Caco-2 (cell line): ENCODE measurements around the gene PDE4D. TPM values are rescaled to one million over a fixed set of nuclear protein-coding genes. Genes with fewer than 3 reads are reported as not detected.
"Not testable (repeated sequence)": the region's sequence is repeated elsewhere in the genome, so short reads cannot be mapped to it uniquely, and the experiment has no call there.

Experiments used
- BruUV-seq: library from RNA; stranded (reverse); fragments of 400-500 nt; replicated peaks from 2 replicates; lab custom pipeline; 2021; lab: Mats Ljungman, UMichigan
- CTCF ChIA-PET: fragments of 300-600 bp; sonication (Branson Sonifier 250); formaldehyde crosslinking; loops from one replicate; lab custom pipeline; 2022; ENCODE audit warnings: antibody characterized with exemption; lab: Charles Lee
- POLR2A ChIA-PET: fragments of 300-600 bp; sonication (Branson Sonifier 250); formaldehyde crosslinking; loops from one replicate; lab custom pipeline; 2022; ENCODE audit warnings: antibody characterized with exemption; lab: Charles Lee
- DNase-seq, 2 experiments: peaks; one replicate each; pipeline versions ENCODE4 v3.0.0 to v3.0.0-alpha.2; 2020 to 2022
- H3K27me3 ChIP-seq: replicated peaks from 2 replicates; pipeline ENCODE4 v1.6.0; 2011; ENCODE audit warnings: low read length; ENCODE audit not compliant: control insufficient read depth, insufficient read depth
- H3K36me3 ChIP-seq: 2 replicates; pipeline ENCODE4 v1.5.1; 2011; ENCODE audit warnings: low read length; ENCODE audit not compliant: control insufficient read depth, insufficient read depth
- H3K4me1 ChIP-seq: fragments of 250-450 bp; sonication (Bioruptor Pico); 2 replicates; pipeline ENCODE4 v1.5.1; 2020; ENCODE audit warnings: mild to moderate bottlenecking
- H3K4me3 ChIP-seq: 2 replicates; pipeline ENCODE4 v1.5.1; 2011; ENCODE audit warnings: low read depth, mild to moderate bottlenecking, control low read depth, low read length
- H3K9me3 ChIP-seq: fragments of 250-450 bp; sonication (Bioruptor Pico); 2 replicates; pipeline ENCODE4 v1.5.1; 2020; ENCODE audit warnings: mild to moderate bottlenecking, moderate library complexity
- H3K27ac Mint-ChIP-seq: one replicate; pipeline ENCODE4 v1.8.0; 2022; ENCODE audit warnings: mixed read lengths; ENCODE audit not compliant: unreplicated experiment
- H3K27me3 Mint-ChIP-seq: one replicate; pipeline ENCODE4 v1.8.0; 2022; ENCODE audit warnings: mixed read lengths; ENCODE audit not compliant: insufficient read depth, unreplicated experiment
- H3K36me3 Mint-ChIP-seq: one replicate; pipeline ENCODE4 v1.8.0; 2022; ENCODE audit warnings: mild to moderate bottlenecking, mixed read lengths; ENCODE audit not compliant: insufficient read depth, unreplicated experiment
- H3K4me1 Mint-ChIP-seq: one replicate; pipeline ENCODE4 v1.8.0; 2022; ENCODE audit warnings: low read depth, mixed read lengths; ENCODE audit not compliant: unreplicated experiment
- H3K4me3 Mint-ChIP-seq: one replicate; pipeline ENCODE4 v1.8.0; 2022; ENCODE audit warnings: mild to moderate bottlenecking, moderate library complexity, mixed read lengths; ENCODE audit not compliant: unreplicated experiment
- H3K9me3 Mint-ChIP-seq: one replicate; pipeline ENCODE4 v1.8.0; 2022; ENCODE audit warnings: mixed read lengths; ENCODE audit not compliant: unreplicated experiment
- CTCF ChIP-seq, 2 experiments: fragments of 200-600 bp in 1 of 2; IDR thresholded peaks; 1 replicate in 1 of 2; 2 replicates in 1 of 2; pipeline versions ENCODE4 v1.5.1 to v1.8.0; 2011 to 2022; ENCODE audit warnings: antibody characterized with exemption in 1 of 2, control low read depth in 1 of 2, inconsistent platforms in 1 of 2, low read depth in 1 of 2, low read length in 1 of 2, mild to moderate bottlenecking in 1 of 2, moderate library complexity in 1 of 2; ENCODE audit not compliant: insufficient read depth in 1 of 2, severe bottlenecking in 1 of 2, unreplicated experiment in 1 of 2
- intact Hi-C: fragments of 100-400 bp; cut with micrococcal nuclease; formaldehyde crosslinking; loops from one replicate; pipeline ENCODE4 v1.10.0; 2022; ENCODE audit not compliant: unreplicated experiment
- total RNA-seq: library from RNA; stranded (reverse); gene quantifications from 2 replicates; pipeline ENCODE4 v1.2.3, GENCODE V29; 2022

Gene PDE4D
- total RNA-seq, 1 experiment from 2014 or later = 89.8 TPM

GRCh38 chr5:59785676-59786333 is 107.7 kb downstream of the PDE4D start:
- TF ChIP-seq CTCF (IDR thresholded peaks at IDR 0.05; ENCODE audit: insufficient read depth in 1 of 2, low read depth in 1 of 2, low read length in 1 of 2, severe bottlenecking in 1 of 2, unreplicated experiment in 1 of 2) = no peak
- H3K27ac Mint-ChIP-seq = no peak overlapping the region
- BruUV-seq = no TSS peak
- H3K9me3 Mint-ChIP-seq = no peaks in the 10 kb centered on the region
- Histone ChIP-seq H3K27me3 (no peaks in the 10 kb centered on the region; the same call in 1 of the 2 replicates), H3K4me3 (no peak overlapping the region), H3K4me1 (no peaks in the 10 kb centered on the region), H3K36me3 (no peaks in the 10 kb centered on the region), H3K9me3 (no peaks in the 10 kb centered on the region)
- CTCF ChIA-PET = no interaction called here
- POLR2A ChIA-PET = no interaction called here
- H3K4me1 Mint-ChIP-seq = no peaks in the 10 kb centered on the region
- peaks cover 13% of the 10 kb centered on the region for H3K27me3 Mint-ChIP-seq
- intact Hi-C loops = no loop called here
- no peak overlapping the region for H3K4me3 Mint-ChIP-seq
- no peaks in the 10 kb centered on the region for H3K36me3 Mint-ChIP-seq
- DNase-seq = no peak

GRCh38 chr5:59784708-59785107 is 108.8 kb downstream of the PDE4D start:
- H3K4me3 Mint-ChIP-seq, H3K9me3 Mint-ChIP-seq, intact Hi-C loops, H3K27ac Mint-ChIP-seq, H3K36me3 ChIP-seq, H3K9me3 ChIP-seq, CTCF ChIA-PET, H3K4me1 Mint-ChIP-seq, H3K4me1 ChIP-seq, DNase-seq, BruUV-seq, H3K36me3 Mint-ChIP-seq, H3K27me3 Mint-ChIP-seq, H3K4me3 ChIP-seq, H3K27me3 ChIP-seq, POLR2A ChIA-PET: not testable (repeated sequence)

GRCh38 chr5:59783264-59783663 is 110.3 kb downstream of the PDE4D start:
- ChIA-PET POLR2A (no interaction called here), CTCF (no interaction called here)
- Histone ChIP-seq H3K4me1 (no peaks in the 10 kb centered on the region), H3K27me3 (no peaks in the 10 kb centered on the region; the same call in 1 of the 2 replicates), H3K4me3 (no peak overlapping the region), H3K9me3 (no peaks in the 10 kb centered on the region), H3K36me3 (no peaks in the 10 kb centered on the region)
- no peak overlapping the region for H3K4me3 Mint-ChIP-seq
- H3K36me3 Mint-ChIP-seq = no peaks in the 10 kb centered on the region
- TF ChIP-seq CTCF (IDR thresholded peaks at IDR 0.05; ENCODE audit: insufficient read depth in 1 of 2, low read depth in 1 of 2, low read length in 1 of 2, severe bottlenecking in 1 of 2, unreplicated experiment in 1 of 2) = no peak
- no TSS peak for BruUV-seq
- intact Hi-C loops = no loop called here
- DNase-seq = no peak
- peaks cover 9% of the 10 kb centered on the region for H3K27me3 Mint-ChIP-seq
- H3K4me1 Mint-ChIP-seq = no peaks in the 10 kb centered on the region
- no peaks in the 10 kb centered on the region for H3K9me3 Mint-ChIP-seq
- H3K27ac Mint-ChIP-seq = no peak overlapping the region
